ENCODE measurements around the gene FERMT3. TPM values are rescaled to one million over a fixed set of nuclear protein-coding genes. Genes with fewer than 3 reads are reported as not detected.

Gene FERMT3
- total and polyA plus RNA-seq, 2 of the 13 experiments (the other 11 are each of a cell fraction or from before 2014, with no cell fraction given) = 0.29 TPM; not detected in 1

GRCh38 chr11:64225608-64226506 is 19.3 kb downstream of the FERMT3 start, which contains the start of the genes NUDT22 and TRPT1 (continued):
- peak; percentile 84 for TF ChIP-seq GMEB1 (CRISPR knock-in tag; IDR thresholded peaks at IDR 0.05; ENCODE audit: borderline replicate concordance)
- TF ChIP-seq CENPBD1 (CRISPR knock-in tag; IDR thresholded peaks at IDR 0.05; ENCODE audit: borderline replicate concordance, low read depth) = no peak
- no peak for TF ChIP-seq MLLT10 (CRISPR knock-in tag; IDR thresholded peaks at IDR 0.05)
- no peak for TF ChIP-seq FLYWCH1 (CRISPR knock-in tag; IDR thresholded peaks at IDR 0.05)
- peak; percentile 84 for TF ChIP-seq NFYB (CRISPR knock-in tag; IDR thresholded peaks at IDR 0.05)
- no peak for TF ChIP-seq ZNF570 (CRISPR knock-in tag; IDR thresholded peaks at IDR 0.05; ENCODE audit: borderline replicate concordance)
- no peak for TF ChIP-seq ZBTB44 (CRISPR knock-in tag; IDR thresholded peaks at IDR 0.05)
- TF ChIP-seq MIXL1 (CRISPR knock-in tag; IDR thresholded peaks at IDR 0.05) = peak; percentile 32; the same call in 1 of the 2 replicates
- peak; percentile 39; the same call in 1 of the 2 replicates for TF ChIP-seq ZNF564 (CRISPR knock-in tag; IDR thresholded peaks at IDR 0.05)
- TF ChIP-seq GMEB2 (CRISPR knock-in tag; IDR thresholded peaks at IDR 0.05; ENCODE audit: low read depth) = peak; percentile 54; the same call in 1 of the 2 replicates
- TF ChIP-seq TOPORS (CRISPR knock-in tag; IDR thresholded peaks at IDR 0.05) = 0 out of 2 replicates have a peak, but pooled peaks have one; percentile 28
- TF ChIP-seq IRF9 (CRISPR knock-in tag; IDR thresholded peaks at IDR 0.05; ENCODE audit: borderline replicate concordance) = peak; percentile 25; the same call in 1 of the 2 replicates
- TF ChIP-seq SP4 (CRISPR knock-in tag; IDR thresholded peaks at IDR 0.05) = peak; percentile 90
- no peak for TF ChIP-seq ZNF562 (CRISPR knock-in tag; IDR thresholded peaks at IDR 0.05; ENCODE audit: borderline replicate concordance)
- TF ChIP-seq RNF219 (CRISPR knock-in tag; IDR thresholded peaks at IDR 0.05) = no peak
- TF ChIP-seq POLR2AphosphoS5 (IDR thresholded peaks at IDR 0.05; ENCODE audit: low read depth, low read length) = peak; percentile 82
